Omental fat pad (tissue), 4 donors: ENCODE results near the gene MAP3K13. TPM values are rescaled to one million over a fixed set of nuclear protein-coding genes. Genes with fewer than 3 reads are reported as not detected.

Experiments
- ATAC-seq: fragments of 150-250 bp; one replicate; pipeline ENCODE4 v1.9.1; 2016; ENCODE audit warnings: mild to moderate bottlenecking, moderate library complexity; ENCODE audit not compliant: low FRiP score
- DNase-seq: peaks from one replicate; pipeline ENCODE4 v3.0.0-alpha.2; 2019; ENCODE audit warnings: low spot score
- total RNA-seq, 4 donors: library from RNA; depleted of rRNA; stranded (reverse); fragments of >200 nt; gene quantifications; one replicate each; pipeline ENCODE4 v1.1.0, GENCODE V29; 2016
- TF ChIP-seq, protein P1 (sequence below), 3 donors: fragments of 450-650 bp; IDR thresholded peaks; one replicate each; pipeline ENCODE4 v1.5.1; 2016 to 2017; ENCODE audit warnings: antibody characterized with exemption in 3 of 3, mild to moderate bottlenecking in 3 of 3, moderate library complexity in 2 of 3

MAP3K13 gene
- total RNA-seq, 4 donors from 2014 or later: 12.4 to 17.8 (median 16.3) TPM

DNA sequence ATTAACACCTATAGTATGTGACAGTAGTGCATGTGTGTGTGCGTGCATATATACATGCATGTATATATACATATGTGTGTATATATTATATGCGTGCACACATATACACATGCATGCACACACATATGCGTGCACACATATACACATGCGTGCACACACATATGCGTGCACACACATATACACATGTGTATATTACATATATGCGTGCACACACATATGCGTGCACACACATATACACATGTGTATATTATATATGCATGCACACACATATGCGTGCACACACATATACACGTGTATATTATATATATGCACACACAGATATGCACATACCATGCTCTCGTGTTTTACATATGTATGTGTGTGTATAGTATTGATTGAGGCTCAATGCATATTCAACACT, 42.0 kb upstream of the MAP3K13 start:
- DNase-seq (no peak), ATAC-seq (no peak)
- TF ChIP-seq, protein P1, sequence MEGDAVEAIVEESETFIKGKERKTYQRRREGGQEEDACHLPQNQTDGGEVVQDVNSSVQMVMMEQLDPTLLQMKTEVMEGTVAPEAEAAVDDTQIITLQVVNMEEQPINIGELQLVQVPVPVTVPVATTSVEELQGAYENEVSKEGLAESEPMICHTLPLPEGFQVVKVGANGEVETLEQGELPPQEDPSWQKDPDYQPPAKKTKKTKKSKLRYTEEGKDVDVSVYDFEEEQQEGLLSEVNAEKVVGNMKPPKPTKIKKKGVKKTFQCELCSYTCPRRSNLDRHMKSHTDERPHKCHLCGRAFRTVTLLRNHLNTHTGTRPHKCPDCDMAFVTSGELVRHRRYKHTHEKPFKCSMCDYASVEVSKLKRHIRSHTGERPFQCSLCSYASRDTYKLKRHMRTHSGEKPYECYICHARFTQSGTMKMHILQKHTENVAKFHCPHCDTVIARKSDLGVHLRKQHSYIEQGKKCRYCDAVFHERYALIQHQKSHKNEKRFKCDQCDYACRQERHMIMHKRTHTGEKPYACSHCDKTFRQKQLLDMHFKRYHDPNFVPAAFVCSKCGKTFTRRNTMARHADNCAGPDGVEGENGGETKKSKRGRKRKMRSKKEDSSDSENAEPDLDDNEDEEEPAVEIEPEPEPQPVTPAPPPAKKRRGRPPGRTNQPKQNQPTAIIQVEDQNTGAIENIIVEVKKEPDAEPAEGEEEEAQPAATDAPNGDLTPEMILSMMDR (IDR thresholded peaks at IDR 0.05): no peak

DNA sequence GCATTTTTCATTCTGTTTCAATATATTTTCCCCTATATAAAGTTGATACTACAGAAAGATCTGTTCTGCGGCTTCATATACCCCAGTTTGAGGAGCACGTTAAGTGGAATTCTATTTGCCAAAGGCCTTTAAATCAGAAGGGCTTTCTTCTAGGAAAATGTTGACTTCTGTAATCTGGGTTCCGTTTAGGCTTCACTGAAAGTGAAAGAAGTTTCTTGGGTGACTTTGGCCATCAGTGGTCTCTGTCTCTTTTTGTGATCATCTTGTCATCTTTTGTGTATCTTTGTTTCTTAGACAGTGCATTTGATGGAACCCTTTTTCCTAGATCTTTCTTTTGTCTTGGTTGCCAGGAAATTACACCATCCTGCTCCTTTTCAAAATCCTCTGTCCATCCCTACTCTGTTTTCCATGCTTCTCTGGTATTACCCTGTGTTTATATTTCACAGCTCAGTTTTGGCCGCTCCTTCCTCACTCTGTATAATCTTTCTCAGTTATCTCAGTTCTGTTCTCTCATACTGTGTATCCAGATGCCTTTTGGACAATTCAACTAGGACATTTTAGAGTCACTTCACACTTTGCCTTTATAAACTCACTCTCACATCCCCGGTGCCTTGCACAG, 40.7 kb upstream of the MAP3K13 start:
- TF ChIP-seq, protein P1 (IDR thresholded peaks at IDR 0.05): no peak
- no peak for ATAC-seq
- no peak for DNase-seq

DNA sequence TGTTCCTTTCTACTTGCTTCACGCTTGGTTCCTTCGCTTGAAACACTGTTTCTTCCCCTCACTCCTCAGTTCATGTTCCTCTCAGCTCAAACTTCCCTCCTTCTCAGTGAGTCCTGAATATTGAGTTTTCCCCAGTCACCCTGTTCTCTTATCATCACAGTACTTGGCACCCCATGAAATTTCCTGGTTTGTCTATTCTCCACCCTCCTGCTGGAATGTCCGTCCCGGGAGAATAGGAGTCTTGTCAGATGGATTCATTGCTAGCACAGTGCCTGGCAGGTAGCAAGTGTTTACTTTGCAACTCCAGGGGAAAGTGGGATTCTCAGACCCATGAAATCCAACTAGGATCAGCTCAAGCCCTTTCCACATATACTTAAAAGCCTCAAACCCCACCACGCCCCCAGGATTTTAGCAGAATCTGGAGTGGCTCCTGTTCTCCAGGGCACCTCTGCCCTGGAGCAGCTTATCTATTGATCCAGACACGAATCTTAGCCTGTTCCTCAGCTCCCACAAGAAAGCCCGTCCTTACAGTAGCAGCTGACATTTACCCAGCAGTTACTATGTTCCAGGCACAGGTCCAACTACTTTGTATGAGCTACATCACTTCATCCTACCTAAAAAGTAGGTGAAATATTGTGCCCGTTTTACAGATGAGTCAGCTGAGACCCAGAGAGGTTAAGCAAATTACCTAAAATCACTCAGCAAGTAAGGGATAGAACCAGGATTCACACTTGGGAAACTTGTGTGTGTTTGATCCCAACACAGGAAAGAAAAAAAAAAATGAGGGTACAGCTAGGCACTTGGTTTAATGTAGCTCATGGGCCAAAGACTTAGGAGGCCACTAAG, 36.8 kb upstream of the MAP3K13 start:
- TF ChIP-seq, protein P1 (IDR thresholded peaks at IDR 0.05): no peak
- no peak for ATAC-seq
- no peak for DNase-seq

DNA sequence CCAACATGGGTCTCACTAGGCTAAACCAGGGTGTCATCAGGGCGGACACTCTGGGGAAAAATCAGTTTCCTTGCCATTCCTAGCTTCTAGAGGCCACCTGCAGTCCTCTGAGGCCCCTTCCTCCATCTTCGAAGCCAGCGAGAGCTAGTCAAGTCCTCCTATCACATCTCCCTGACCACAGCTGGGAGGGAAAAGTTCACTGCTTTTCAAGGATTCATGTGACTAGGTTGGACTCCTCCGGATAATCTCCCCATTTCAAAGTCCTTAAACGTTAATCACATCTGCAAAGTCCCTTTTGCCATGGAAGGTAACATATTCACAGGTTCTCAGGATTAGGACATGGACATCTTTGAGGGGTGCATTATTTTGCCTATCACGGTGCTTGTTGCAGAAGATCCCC, 35.9 kb upstream of the MAP3K13 start:
- TF ChIP-seq, protein P1 (IDR thresholded peaks at IDR 0.05): no peak
- DNase-seq: no peak
- no peak for ATAC-seq

DNA sequence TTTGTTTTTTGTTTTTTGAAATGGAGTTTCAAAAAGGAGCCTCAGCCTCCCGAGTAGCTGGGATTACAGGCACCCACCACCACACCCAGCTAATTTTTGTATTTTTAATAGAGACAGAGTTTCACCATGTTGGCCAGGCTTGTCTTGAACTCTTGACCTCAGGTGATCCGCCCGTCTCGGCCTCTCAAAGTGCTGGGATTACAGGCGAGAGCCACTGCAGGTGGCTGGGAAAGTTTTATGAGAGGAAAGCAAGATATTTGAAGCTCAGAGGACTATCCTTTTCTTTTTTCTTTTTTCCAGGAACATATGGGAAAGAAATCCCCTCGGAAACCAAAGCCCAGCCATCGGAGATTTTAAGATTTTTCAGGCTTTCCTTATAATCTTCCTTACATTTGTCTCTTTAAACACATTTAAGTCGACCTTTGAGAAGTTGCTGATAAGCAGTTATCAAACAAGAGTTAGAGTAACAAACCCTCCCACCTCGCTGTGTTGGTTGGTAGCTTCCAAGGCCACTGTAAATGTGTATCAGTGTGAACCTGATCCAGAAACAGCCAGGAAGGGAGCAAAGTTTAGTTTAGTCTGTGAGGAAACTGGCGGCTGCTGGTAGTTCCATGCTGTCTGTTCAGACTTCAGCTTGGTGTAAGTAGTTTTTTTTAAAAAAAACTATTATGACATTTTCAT, 34.5 kb upstream of the MAP3K13 start:
- ATAC-seq (no peak), DNase-seq (no peak)
- TF ChIP-seq, protein P1 (IDR thresholded peaks at IDR 0.05): no peak

DNA sequence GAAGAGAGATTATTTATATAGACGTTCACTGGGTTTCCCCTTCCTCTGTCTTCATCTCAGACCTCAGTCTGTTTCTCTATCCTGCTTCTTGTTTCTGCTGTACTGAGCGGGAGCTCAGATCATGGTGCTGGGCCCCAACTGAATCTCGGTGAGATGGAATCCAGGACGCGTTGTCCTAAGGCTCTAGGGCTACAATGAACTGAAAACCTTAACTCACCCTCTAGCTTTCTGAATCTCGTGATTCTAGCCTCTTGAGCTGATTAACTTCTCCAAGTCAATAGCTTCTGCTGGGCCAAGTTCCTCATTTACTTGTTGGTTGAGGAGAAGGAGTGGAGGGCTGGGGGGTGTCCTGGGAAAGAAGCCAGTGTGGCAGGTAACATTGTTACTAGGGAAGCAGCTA, 32.7 kb upstream of the MAP3K13 start:
- TF ChIP-seq, protein P1 (IDR thresholded peaks at IDR 0.05): no peak
- ATAC-seq: no peak

More for the DNA sequence above, 32.7 kb upstream of the MAP3K13 start:
- DNase-seq: no peak
